ENCODE data around the gene KIF21B.

GRCh38 chr1:200974711-200975110 lies 48.8 kb downstream of the KIF21B start:
- no peak for TF ChIP-seq CTCF (IDR thresholded peaks at IDR 0.05; ENCODE audit: low read depth, low read length)
- TF ChIP-seq EZH2phosphoT487 (IDR thresholded peaks at IDR 0.05; ENCODE audit: low read depth): no peak

Data from OCI-LY3 (cell line).